ENCODE results near the gene GPHN. TPM values are rescaled to one million over a fixed set of nuclear protein-coding genes. Genes with fewer than 3 reads are reported as not detected.
A peak's percentile ranks its signal among the peaks of the same experiment; 100 is the strongest.

The GPHN gene
- total and polyA plus RNA-seq, 5 experiments from 2014 or later: 2.9 to 12.1 (median 4.2) TPM

GRCh38 chr14:66613344-66613743 is 105.4 kb downstream of the GPHN start:
- Mint-ChIP-seq H3K9me3 (peaks cover 6 to 83% (median 52%) of the 10 kb centered on the region in 9 donors), H3K4me1 (peaks cover 5 to 12% (median 7%) of the 10 kb centered on the region in 4 donors), H3K36me3 (peaks cover 14 to 46% (median 16%) of the 10 kb centered on the region in 3 donors), H3K27me3 (no peaks in the 10 kb centered on the region), H3K27ac (no peak overlapping the region), H3K4me3 (no peak overlapping the region)
- ATAC-seq (no peak), DNase-seq (no peak)
- POLR2A ChIA-PET: no interaction called here

GRCh38 chr14:66619952-66620351 is 112.0 kb downstream of the GPHN start:
- peaks cover 10 to 36% (median 19%) of the 10 kb centered on the region in 3 donors for H3K36me3 Mint-ChIP-seq
- peaks cover 0 to 59% (median 28%) of the 10 kb centered on the region in 9 donors for H3K9me3 Mint-ChIP-seq

GRCh38 chr14:66623838-66624237 is 115.9 kb downstream of the GPHN start:
- POLR2A ChIA-PET: no interaction called here
- Mint-ChIP-seq H3K36me3 (peaks cover 3 to 21% (median 6%) of the 10 kb centered on the region in 3 donors), H3K4me3 (no peak overlapping the region), H3K27ac (no peak overlapping the region), H3K4me1 (peaks cover 0 to 7% (median 2%) of the 10 kb centered on the region in 4 donors), H3K27me3 (no peaks in the 10 kb centered on the region), H3K9me3 (peaks cover 0 to 29% (median 13%) of the 10 kb centered on the region in 9 donors)
- ATAC-seq: no peak
- no peak for DNase-seq

More at GRCh38 chr14:66619952-66620351, 112.0 kb downstream of the GPHN start:
- DNase-seq (no peak), ATAC-seq (no peak)
- no peak overlapping the region for H3K27ac Mint-ChIP-seq
- no peaks in the 10 kb centered on the region for H3K27me3 Mint-ChIP-seq
- no peak overlapping the region for H3K4me3 Mint-ChIP-seq
- POLR2A ChIA-PET: no interaction called here
- peaks cover 0 to 7% (median 2%) of the 10 kb centered on the region in 4 donors for H3K4me1 Mint-ChIP-seq

- Mint-ChIP-seq H3K27ac (peak overlapping the region in 1 of 10 donors; percentile 25), H3K4me3 (no peak overlapping the region), H3K4me1 (peaks cover 0 to 7% (median 2%) of the 10 kb centered on the region in 4 donors), H3K36me3 (peaks cover 3 to 19% (median 4%) of the 10 kb centered on the region in 3 donors), H3K27me3 (no peaks in the 10 kb centered on the region), H3K9me3 (peaks cover 0 to 25% (median 7%) of the 10 kb centered on the region in 9 donors)
- DNase-seq (peak in 3 of 10 donors; percentile 2 to 3 (median 3)), ATAC-seq (peak in 1 of 2 donors; percentile 39)
- POLR2A ChIA-PET: no interaction called here
Observed at GRCh38 chr14:66624336-66624937, 116.5 kb downstream of the GPHN start.

- Mint-ChIP-seq H3K4me1 (peaks cover 0 to 5% (median 1%) of the 10 kb centered on the region in 4 donors), H3K36me3 (peaks cover 0 to 5% (median 2%) of the 10 kb centered on the region in 3 donors), H3K27ac (no peak overlapping the region), H3K27me3 (no peaks in the 10 kb centered on the region), H3K4me3 (no peak overlapping the region), H3K9me3 (peaks cover 0 to 14% (median 0%) of the 10 kb centered on the region in 9 donors)
- no peak for ATAC-seq
- POLR2A ChIA-PET: no interaction called here
- DNase-seq: no peak
Observed at GRCh38 chr14:66628636-66629035, 120.7 kb downstream of the GPHN start.

GRCh38 chr14:66629499-66629898 is 121.6 kb downstream of the GPHN start:
- POLR2A ChIA-PET: no interaction called here
- peaks cover 0 to 13% (median 0%) of the 10 kb centered on the region in 9 donors for H3K9me3 Mint-ChIP-seq
- H3K4me3 Mint-ChIP-seq: no peak overlapping the region
- H3K4me1 Mint-ChIP-seq: peaks cover 0 to 5% (median 0%) of the 10 kb centered on the region in 4 donors
- no peak overlapping the region for H3K27ac Mint-ChIP-seq
- H3K27me3 Mint-ChIP-seq: no peaks in the 10 kb centered on the region
- no peak for ATAC-seq
- DNase-seq: no peak
- peaks cover 0 to 5% (median 2%) of the 10 kb centered on the region in 3 donors for H3K36me3 Mint-ChIP-seq

- Mint-ChIP-seq H3K4me1 (peaks cover 0 to 5% (median 0%) of the 10 kb centered on the region in 4 donors), H3K27ac (no peak overlapping the region), H3K27me3 (no peaks in the 10 kb centered on the region), H3K4me3 (no peak overlapping the region), H3K36me3 (peaks cover 0 to 5% (median 2%) of the 10 kb centered on the region in 3 donors), H3K9me3 (peaks cover 0 to 11% (median 0%) of the 10 kb centered on the region in 9 donors)
- POLR2A ChIA-PET: no interaction called here
- DNase-seq (no peak), ATAC-seq (no peak)
Observed at GRCh38 chr14:66634876-66635275, 126.9 kb downstream of the GPHN start.

GRCh38 chr14:66635435-66635834 is 127.5 kb downstream of the GPHN start:
- Mint-ChIP-seq H3K4me3 (no peak overlapping the region), H3K36me3 (peaks cover 0 to 5% (median 0%) of the 10 kb centered on the region in 3 donors), H3K27me3 (no peaks in the 10 kb centered on the region), H3K4me1 (peaks cover 0 to 5% (median 0%) of the 10 kb centered on the region in 4 donors), H3K9me3 (peaks cover 0 to 11% (median 0%) of the 10 kb centered on the region in 9 donors), H3K27ac (no peak overlapping the region)
- no peak for DNase-seq
- POLR2A ChIA-PET: no interaction called here
- ATAC-seq: no peak

GRCh38 chr14:66636240-66636639 is 128.3 kb downstream of the GPHN start:
- Mint-ChIP-seq H3K4me1 (peaks cover 0 to 5% (median 0%) of the 10 kb centered on the region in 4 donors), H3K27ac (no peak overlapping the region), H3K27me3 (no peaks in the 10 kb centered on the region), H3K9me3 (peaks cover 0 to 11% (median 0%) of the 10 kb centered on the region in 9 donors), H3K36me3 (peaks cover 0 to 5% (median 0%) of the 10 kb centered on the region in 3 donors), H3K4me3 (no peak overlapping the region)
- no peak for ATAC-seq
- POLR2A ChIA-PET: no interaction called here
- no peak for DNase-seq

GRCh38 chr14:66638689-66639088 is 130.7 kb downstream of the GPHN start:
- DNase-seq (no peak), ATAC-seq (no peak)
- H3K4me1 Mint-ChIP-seq: peaks cover 0 to 5% (median 1%) of the 10 kb centered on the region in 4 donors
- no peaks in the 10 kb centered on the region for H3K36me3 Mint-ChIP-seq
- no peak overlapping the region for H3K4me3 Mint-ChIP-seq
- H3K27me3 Mint-ChIP-seq: no peaks in the 10 kb centered on the region
- POLR2A ChIA-PET: no interaction called here
- H3K9me3 Mint-ChIP-seq: peaks cover 0 to 6% (median 0%) of the 10 kb centered on the region in 9 donors
- no peak overlapping the region for H3K27ac Mint-ChIP-seq

GRCh38 chr14:66641861-66642635 is 134.1 kb downstream of the GPHN start:
- no peak for DNase-seq
- peaks cover 0 to 3% (median under 1%) of the 10 kb centered on the region in 4 donors for H3K4me1 Mint-ChIP-seq
- POLR2A ChIA-PET: no interaction called here
- no peak overlapping the region for H3K27ac Mint-ChIP-seq
- no peak for ATAC-seq
- H3K27me3 Mint-ChIP-seq: no peaks in the 10 kb centered on the region
- no peak overlapping the region for H3K4me3 Mint-ChIP-seq
- H3K36me3 Mint-ChIP-seq: peaks cover 0 to 4% (median 2%) of the 10 kb centered on the region in 3 donors
- peaks cover 0 to 2% (median 0%) of the 10 kb centered on the region in 9 donors for H3K9me3 Mint-ChIP-seq

- ATAC-seq: no peak
- POLR2A ChIA-PET: no interaction called here
- no peak overlapping the region for H3K27ac Mint-ChIP-seq
Observed at GRCh38 chr14:66643344-66643743, 135.4 kb downstream of the GPHN start.

GRCh38 chr14:66645716-66646115 is 137.8 kb downstream of the GPHN start:
- ATAC-seq (no peak), DNase-seq (no peak)
- POLR2A ChIA-PET: no interaction called here
- H3K36me3 Mint-ChIP-seq: peaks cover 0 to 4% (median 2%) of the 10 kb centered on the region in 3 donors
- H3K4me1 Mint-ChIP-seq: peaks cover 0 to 7% (median under 1%) of the 10 kb centered on the region in 4 donors
- H3K9me3 Mint-ChIP-seq: peaks cover 0 to 4% (median 0%) of the 10 kb centered on the region in 9 donors
- no peak overlapping the region for H3K4me3 Mint-ChIP-seq
- H3K27ac Mint-ChIP-seq: no peak overlapping the region
- no peaks in the 10 kb centered on the region for H3K27me3 Mint-ChIP-seq

More at GRCh38 chr14:66643344-66643743, 135.4 kb downstream of the GPHN start:
- DNase-seq: no peak
- Mint-ChIP-seq H3K4me1 (peaks cover 0 to 3% (median under 1%) of the 10 kb centered on the region in 4 donors), H3K27me3 (no peaks in the 10 kb centered on the region), H3K9me3 (peaks cover 0 to 2% (median 0%) of the 10 kb centered on the region in 9 donors), H3K36me3 (peaks cover 0 to 4% (median 2%) of the 10 kb centered on the region in 3 donors), H3K4me3 (no peak overlapping the region)

Measured in naive thymus-derived CD8-positive, alpha-beta T cell (primary cell).